Gastroesophageal sphincter (tissue), 4 donors: ENCODE results near the gene SPSB3. TPM values are rescaled to one million over a fixed set of nuclear protein-coding genes. Genes with fewer than 3 reads are reported as not detected.

Source experiments
- ATAC-seq: fragments of 150-250 bp; one replicate; pipeline ENCODE4 v1.9.1; 2016; ENCODE audit warnings: mild to moderate bottlenecking, moderate library complexity
- H3K27ac ChIP-seq, 4 donors: fragments of 200-600 bp; sonication (generic) in 3 of 4; 1 replicate in 3 of 4; 2 replicates in 1 of 4; pipeline ENCODE4 v1.5.1; 2016 to 2019
- H3K27me3 ChIP-seq: fragments of 200-600 bp; sonication (generic); one replicate; pipeline ENCODE4 v1.5.1; 2019
- H3K36me3 ChIP-seq, 2 donors: fragments of 200-600 bp; sonication (generic); one replicate each; pipeline ENCODE4 v1.5.1; 2019; ENCODE audit warnings: control low read depth in 1 of 2
- H3K4me1 ChIP-seq, 3 donors: fragments of 200-600 bp; sonication (generic); 1 replicate in 2 of 3; 2 replicates in 1 of 3; pipeline ENCODE4 v1.5.1; 2016 to 2019; ENCODE audit warnings: control low read depth in 2 of 3
- H3K4me3 ChIP-seq, 2 donors: fragments of 200-600 bp; sonication (generic); one replicate each; pipeline ENCODE4 v1.5.1; 2019; ENCODE audit warnings: mild to moderate bottlenecking in 1 of 2, moderate library complexity in 1 of 2
- H3K9me3 ChIP-seq, 3 donors: fragments of 200-600 bp; sonication (generic); one replicate each; pipeline ENCODE4 v1.5.1; 2017 to 2019; ENCODE audit warnings: control low read depth in 2 of 3
- CTCF ChIP-seq, 4 experiments: fragments of 200-600 bp in 2 of 4; fragments of 450-650 bp in 2 of 4; sonication (generic) in 1 of 4; IDR thresholded peaks; one replicate each; pipeline ENCODE4 v1.5.1; 2017 to 2019; ENCODE audit warnings: antibody characterized with exemption in 4 of 4, mild to moderate bottlenecking in 2 of 4, moderate library complexity in 2 of 4
- EP300 ChIP-seq: sonication (generic); formaldehyde crosslinking; IDR thresholded peaks from one replicate; pipeline ENCODE4 v1.6.1; 2017; ENCODE audit warnings: antibody characterized with exemption, mild to moderate bottlenecking
- POLR2A ChIP-seq, 2 donors: fragments of 450-650 bp; IDR thresholded peaks; one replicate each; pipeline ENCODE4 v1.6.1; 2017; ENCODE audit warnings: antibody characterized with exemption in 2 of 2, mild to moderate bottlenecking in 2 of 2, moderate library complexity in 1 of 2
- POLR2AphosphoS5 ChIP-seq: sonication (generic); formaldehyde crosslinking; IDR thresholded peaks from one replicate; pipeline ENCODE4 v1.6.1; 2017; ENCODE audit warnings: antibody characterized with exemption
- WGBS, 2 donors: methylation state at CpG; one replicate each; pipeline ENCODE4 v1.1.5; 2018; ENCODE audit warnings: low coverage in 1 of 2; 5-methylcytosine and 5-hydroxymethylcytosine counted together
- total RNA-seq, 4 donors: library from RNA; depleted of rRNA; stranded (reverse); fragments of >200 nt; gene quantifications; one replicate each; pipeline ENCODE4 v1.1.0, GENCODE V29; 2016

SPSB3 gene
- total RNA-seq, 4 donors from 2014 or later: 52.4 to 81.1 (median 75.4) TPM

GRCh38 chr16:1819611-1820010, 37.2 kb upstream of the SPSB3 start:
- no peak for TF ChIP-seq CTCF (IDR thresholded peaks at IDR 0.05)
- TF ChIP-seq POLR2A (IDR thresholded peaks at IDR 0.05): no peak
- TF ChIP-seq POLR2AphosphoS5: no peak
- no peaks in the 10 kb centered on the region for H3K27me3 ChIP-seq
- no peak for ATAC-seq
- no peak overlapping the region for H3K27ac ChIP-seq
- peaks cover 0 to 84% of the 10 kb centered on the region in 2 donors for H3K36me3 ChIP-seq
- 90% methylated on average over 2 of the region's 15 CpGs; no CpG with 5 or more reads in 1 of the 2 donors for WGBS, 2 donors
- H3K9me3 ChIP-seq: no peaks in the 10 kb centered on the region
- no peak overlapping the region for H3K4me3 ChIP-seq
- peaks cover 0 to 27% (median under 1%) of the 10 kb centered on the region in 3 donors for H3K4me1 ChIP-seq

- WGBS, 2 donors: 89 to 93% methylated on average over 6 to 11 of the region's 35 CpGs
- TF ChIP-seq CTCF (IDR thresholded peaks at IDR 0.05) (no peak), EP300 (no peak), POLR2A (IDR thresholded peaks at IDR 0.05) (no peak), POLR2AphosphoS5 (no peak)
- no peak overlapping the region for H3K4me3 ChIP-seq
- no peaks in the 10 kb centered on the region for H3K9me3 ChIP-seq
- no peak overlapping the region for H3K27ac ChIP-seq
- H3K36me3 ChIP-seq: peaks cover 0 to 91% of the 10 kb centered on the region in 2 donors
- peaks cover 0 to 21% (median 0%) of the 10 kb centered on the region in 3 donors for H3K4me1 ChIP-seq
- no peaks in the 10 kb centered on the region for H3K27me3 ChIP-seq
- no peak for ATAC-seq
Measured at GRCh38 chr16:1818873-1819525, 36.6 kb upstream of the SPSB3 start.

GRCh38 chr16:1818204-1818872, 36.0 kb upstream of the SPSB3 start:
- Histone ChIP-seq H3K27ac (no peak overlapping the region), H3K4me1 (peaks cover 0 to 15% (median 0%) of the 10 kb centered on the region in 3 donors), H3K27me3 (no peaks in the 10 kb centered on the region), H3K36me3 (peaks cover 0 to 97% of the 10 kb centered on the region in 2 donors), H3K4me3 (no peak overlapping the region), H3K9me3 (no peaks in the 10 kb centered on the region)
- 80 to 97% methylated on average over 3 to 5 of the region's 27 CpGs for WGBS, 2 donors
- TF ChIP-seq EP300 (no peak), CTCF (IDR thresholded peaks at IDR 0.05) (no peak), POLR2AphosphoS5 (no peak), POLR2A (IDR thresholded peaks at IDR 0.05) (no peak)
- ATAC-seq: no peak

DNA sequence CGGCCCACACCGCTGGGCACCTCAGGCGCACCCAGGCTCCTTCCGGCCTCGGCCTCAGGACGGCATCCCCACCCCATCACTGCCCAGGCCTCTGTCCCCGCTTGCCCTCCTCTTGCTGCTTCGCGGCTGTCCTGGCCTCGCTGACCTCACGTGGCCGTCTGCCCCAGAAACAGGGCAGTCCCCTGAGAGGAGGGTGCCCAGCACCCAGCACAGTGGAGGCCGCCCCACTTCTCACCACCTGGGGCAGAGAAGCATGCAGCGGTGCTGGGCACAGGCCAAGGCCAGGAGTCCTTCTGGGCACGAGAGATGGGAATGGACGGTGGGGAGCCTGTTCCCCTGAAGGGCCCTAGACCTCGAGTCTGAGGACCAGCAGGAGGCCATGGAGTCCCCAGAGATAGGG, 35.3 kb upstream of the SPSB3 start:
- peak; percentile 15 for ATAC-seq
- H3K27me3 ChIP-seq: no peaks in the 10 kb centered on the region
- 90% methylated on average over 6 of the region's 17 CpGs; no CpG with 5 or more reads in 1 of the 2 donors for WGBS, 2 donors
- H3K9me3 ChIP-seq: no peaks in the 10 kb centered on the region
- H3K36me3 ChIP-seq: peaks cover 0 to 97% of the 10 kb centered on the region in 2 donors
- no peak for TF ChIP-seq POLR2A (IDR thresholded peaks at IDR 0.05)
- no peak for TF ChIP-seq CTCF (IDR thresholded peaks at IDR 0.05)
- no peak for TF ChIP-seq POLR2AphosphoS5
- TF ChIP-seq EP300: no peak
- H3K4me3 ChIP-seq: no peak overlapping the region
- no peak overlapping the region for H3K27ac ChIP-seq
- peaks cover 0 to 15% (median 0%) of the 10 kb centered on the region in 3 donors for H3K4me1 ChIP-seq

DNA sequence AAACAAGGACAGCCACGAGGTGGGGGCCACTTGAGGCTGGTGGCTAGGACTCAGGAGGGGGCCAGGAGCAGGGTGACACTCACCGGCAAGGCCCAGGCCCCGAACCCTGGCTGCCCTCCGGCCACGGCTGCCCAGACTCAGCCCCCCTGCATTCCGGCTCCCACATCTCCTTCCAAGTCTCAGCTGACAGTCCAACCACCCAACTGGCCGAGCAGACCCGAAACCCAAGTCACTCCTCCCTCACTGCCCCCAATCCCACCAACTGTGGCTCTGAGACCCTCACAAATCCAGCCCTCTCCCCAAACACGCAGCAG, 34.9 kb upstream of the SPSB3 start:
- Histone ChIP-seq H3K36me3 (peaks cover 0 to 94% of the 10 kb centered on the region in 2 donors), H3K4me3 (no peak overlapping the region), H3K27ac (no peak overlapping the region), H3K27me3 (no peaks in the 10 kb centered on the region), H3K9me3 (no peaks in the 10 kb centered on the region), H3K4me1 (peaks cover 0 to 14% (median 0%) of the 10 kb centered on the region in 3 donors)
- no peak for ATAC-seq
- WGBS, 2 donors: 91% methylated on average over 7 of the region's 9 CpGs; no CpG with 5 or more reads in 1 of the 2 donors
- TF ChIP-seq POLR2AphosphoS5 (no peak), POLR2A (IDR thresholded peaks at IDR 0.05) (no peak), CTCF (IDR thresholded peaks at IDR 0.05) (no peak), EP300 (no peak)
